Transverse colon (tissue), 4 donors: ENCODE data around the gene RAB6B. TPM values are rescaled to one million over a fixed set of nuclear protein-coding genes. Genes with fewer than 3 reads are reported as not detected.

Experiments used
- DNase-seq: peaks from one replicate; pipeline ENCODE4 v3.0.0-alpha.2; 2019
- H3K27ac ChIP-seq, 4 donors: fragments of 200-600 bp; sonication (generic); 2 replicates each; pipeline ENCODE4 v1.5.1; 2016 to 2018; ENCODE audit warnings: inconsistent platforms in 4 of 4
- H3K27me3 ChIP-seq: fragments of 200-600 bp; sonication (generic); 2 replicates; pipeline ENCODE4 v1.5.1; 2017; ENCODE audit warnings: inconsistent platforms
- H3K36me3 ChIP-seq, 4 donors: fragments of 200-600 bp; sonication (generic); 2 replicates each; pipeline ENCODE4 v1.5.1; 2017 to 2019; ENCODE audit warnings: inconsistent platforms in 4 of 4
- H3K4me1 ChIP-seq, 4 donors: fragments of 200-600 bp; sonication (generic); 2 replicates each; pipeline ENCODE4 v1.5.1; 2017 to 2020; ENCODE audit warnings: inconsistent platforms in 4 of 4
- H3K4me3 ChIP-seq, 4 donors: fragments of 200-600 bp; sonication (generic); 1 replicate in 1 of 4; 2 replicates in 3 of 4; pipeline versions ENCODE4 v1.5.1 to v1.6.1; 2017 to 2019; ENCODE audit warnings: inconsistent platforms in 4 of 4
- H3K9me3 ChIP-seq, 2 donors: fragments of 200-600 bp; sonication (generic); 2 replicates each; pipeline ENCODE4 v1.5.1; 2017 to 2019; ENCODE audit warnings: inconsistent platforms in 2 of 2
- EP300 ChIP-seq: sonication (generic); formaldehyde crosslinking; IDR thresholded peaks from one replicate; pipeline ENCODE4 v1.6.1; 2017; ENCODE audit warnings: antibody characterized with exemption, low read depth
- POLR2A ChIP-seq: fragments of 450-650 bp; IDR thresholded peaks from one replicate; pipeline ENCODE4 v1.6.1; 2016; ENCODE audit warnings: antibody characterized with exemption, mild to moderate bottlenecking, moderate library complexity
- POLR2AphosphoS5 ChIP-seq, 3 donors: sonication (generic); formaldehyde crosslinking; IDR thresholded peaks; one replicate each; pipeline ENCODE4 v1.6.1; 2016; ENCODE audit warnings: antibody characterized with exemption in 3 of 3
- WGBS, 2 donors: methylation state at CpG; one replicate each; pipeline ENCODE4 v1.1.5; 2018; ENCODE audit warnings: low coverage in 1 of 2; 5-methylcytosine and 5-hydroxymethylcytosine counted together
- in situ Hi-C, 4 donors: fragments of 200-750 bp; cut with MboI; loops; one replicate each; pipeline versions ENCODE4 v1.15.0 to v1.15.1; 2017; ENCODE audit warnings: low sequenced_read_pairs in 3 of 4, low pct_ligation_motif_present in 1 of 4, low pct_unique_long_range_greater_than_20kb in 1 of 4
- intact Hi-C: fragments of 100-400 bp; cut with DNase I; formaldehyde crosslinking; loops from one replicate; pipeline ENCODE4 v1.15.1; 2023; ENCODE audit warnings: low total_unique reads
- total RNA-seq, 4 donors: library from RNA; depleted of rRNA; stranded (reverse); fragments of >200 nt; gene quantifications; one replicate each; pipeline ENCODE4 v1.1.0, GENCODE V29; 2016
- TF ChIP-seq, protein P1 (sequence below), 5 experiments: fragments of 200-600 bp in 3 of 5; fragments of 450-650 bp in 2 of 5; sonication (generic) in 3 of 5; IDR thresholded peaks; 1 replicate in 2 of 5; 2 replicates in 3 of 5; pipeline ENCODE4 v1.5.1; 2016 to 2017; ENCODE audit warnings: antibody characterized with exemption in 5 of 5, inconsistent platforms in 3 of 5, mild to moderate bottlenecking in 2 of 5, moderate library complexity in 1 of 5

RAB6B gene
- total RNA-seq, 4 donors from 2014 or later, result 1.2 to 4.8 (median 2.2) TPM

GRCh38 chr3:133820889-133821675, 74.6 kb downstream of the RAB6B start:
- in situ Hi-C loops, result loop anchor here in 2 of 4 donors (10.0 kb wide), 1 partner anchor 104 kb away; no protein-coding TSS in a partner anchor
- no peak overlapping the region for H3K27ac ChIP-seq
- no peaks in the 10 kb centered on the region for H3K9me3 ChIP-seq
- peaks cover 0 to 33% (median 16%) of the 10 kb centered on the region in 4 donors for H3K36me3 ChIP-seq
- WGBS, 2 donors, result 83 to 95% methylated on average over 1 to 3 of the region's 3 CpGs
- H3K4me1 ChIP-seq, result no peaks in the 10 kb centered on the region
- intact Hi-C loops, result loop anchor here (5.0 kb wide), 1 partner anchor 106 kb away; no protein-coding TSS in a partner anchor
- DNase-seq, result no peak
- H3K4me3 ChIP-seq, result no peak overlapping the region
- H3K27me3 ChIP-seq, result no peaks in the 10 kb centered on the region
- TF ChIP-seq POLR2AphosphoS5 (IDR thresholded peaks at IDR 0.05) (no peak), POLR2A (no peak), EP300 (no peak)

- intact Hi-C loops, result loop anchor here (5.0 kb wide), 1 partner anchor 107 kb away; no protein-coding TSS in a partner anchor
- WGBS, 2 donors, result 95% methylated on average over 2 to 4 of the region's 4 CpGs
- no peaks in the 10 kb centered on the region for H3K4me1 ChIP-seq
- no peak overlapping the region for H3K27ac ChIP-seq
- no peak for DNase-seq
- H3K36me3 ChIP-seq, result peaks cover 0 to 41% (median 20%) of the 10 kb centered on the region in 4 donors
- H3K4me3 ChIP-seq, result no peak overlapping the region
- in situ Hi-C loops, result loop anchor here in 2 of 4 donors (10.0 kb wide), 1 partner anchor 105 kb away; no protein-coding TSS in a partner anchor
- TF ChIP-seq POLR2A (no peak), POLR2AphosphoS5 (IDR thresholded peaks at IDR 0.05) (no peak), EP300 (no peak)
- TF ChIP-seq, protein P1, sequence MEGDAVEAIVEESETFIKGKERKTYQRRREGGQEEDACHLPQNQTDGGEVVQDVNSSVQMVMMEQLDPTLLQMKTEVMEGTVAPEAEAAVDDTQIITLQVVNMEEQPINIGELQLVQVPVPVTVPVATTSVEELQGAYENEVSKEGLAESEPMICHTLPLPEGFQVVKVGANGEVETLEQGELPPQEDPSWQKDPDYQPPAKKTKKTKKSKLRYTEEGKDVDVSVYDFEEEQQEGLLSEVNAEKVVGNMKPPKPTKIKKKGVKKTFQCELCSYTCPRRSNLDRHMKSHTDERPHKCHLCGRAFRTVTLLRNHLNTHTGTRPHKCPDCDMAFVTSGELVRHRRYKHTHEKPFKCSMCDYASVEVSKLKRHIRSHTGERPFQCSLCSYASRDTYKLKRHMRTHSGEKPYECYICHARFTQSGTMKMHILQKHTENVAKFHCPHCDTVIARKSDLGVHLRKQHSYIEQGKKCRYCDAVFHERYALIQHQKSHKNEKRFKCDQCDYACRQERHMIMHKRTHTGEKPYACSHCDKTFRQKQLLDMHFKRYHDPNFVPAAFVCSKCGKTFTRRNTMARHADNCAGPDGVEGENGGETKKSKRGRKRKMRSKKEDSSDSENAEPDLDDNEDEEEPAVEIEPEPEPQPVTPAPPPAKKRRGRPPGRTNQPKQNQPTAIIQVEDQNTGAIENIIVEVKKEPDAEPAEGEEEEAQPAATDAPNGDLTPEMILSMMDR (IDR thresholded peaks at IDR 0.05), result no peak
- H3K27me3 ChIP-seq, result no peaks in the 10 kb centered on the region
- no peaks in the 10 kb centered on the region for H3K9me3 ChIP-seq
Measured at GRCh38 chr3:133820129-133820528, 75.6 kb downstream of the RAB6B start.

DNA sequence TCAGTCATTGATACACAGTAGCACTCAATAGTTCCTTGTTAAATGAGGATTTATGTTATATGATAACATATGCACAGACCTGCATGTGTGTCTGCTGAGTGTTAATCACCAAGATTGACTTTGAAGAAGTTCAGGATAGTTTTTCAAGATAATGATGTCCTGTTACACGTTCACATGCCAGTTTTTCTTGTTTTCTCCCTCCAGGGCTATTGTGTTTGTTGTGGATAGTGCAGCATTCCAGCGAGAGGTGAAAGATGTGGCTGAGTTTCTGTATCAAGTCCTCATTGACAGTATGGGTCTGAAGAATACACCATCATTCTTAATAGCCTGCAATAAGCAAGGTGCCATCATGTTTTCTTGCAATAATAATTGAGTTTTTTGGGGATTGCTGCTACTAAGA, 80.3 kb downstream of the RAB6B start:
- peaks cover 0 to 49% (median 18%) of the 10 kb centered on the region in 4 donors for H3K36me3 ChIP-seq
- TF ChIP-seq EP300 (no peak), POLR2AphosphoS5 (IDR thresholded peaks at IDR 0.05) (no peak), POLR2A (no peak)
- TF ChIP-seq, protein P1 (IDR thresholded peaks at IDR 0.05), result no peak
- no peak overlapping the region for H3K4me3 ChIP-seq
- no peaks in the 10 kb centered on the region for H3K9me3 ChIP-seq
- no peak overlapping the region for H3K27ac ChIP-seq
- intact Hi-C loops (no loop called here), in situ Hi-C loops (no loop called here)
- DNase-seq, result no peak
- H3K27me3 ChIP-seq, result no peaks in the 10 kb centered on the region
- 74 to 90% methylated on average over 2 of the region's 2 CpGs for WGBS, 2 donors
- no peaks in the 10 kb centered on the region for H3K4me1 ChIP-seq

- TF ChIP-seq EP300, result no peak
- TF ChIP-seq POLR2A, result no peak
- TF ChIP-seq, protein P1 (IDR thresholded peaks at IDR 0.05), result no peak
- TF ChIP-seq POLR2AphosphoS5 (IDR thresholded peaks at IDR 0.05), result no peak
- Histone ChIP-seq H3K4me3 (no peak overlapping the region), H3K4me1 (no peaks in the 10 kb centered on the region), H3K27me3 (no peaks in the 10 kb centered on the region), H3K9me3 (no peaks in the 10 kb centered on the region), H3K36me3 (peaks cover 0 to 39% (median 18%) of the 10 kb centered on the region in 4 donors), H3K27ac (no peak overlapping the region)
- WGBS, 2 donors, result 60 to 85% methylated on average over 1 of the region's 1 CpG
- no peak for DNase-seq
- intact Hi-C loops (no loop called here), in situ Hi-C loops (no loop called here)
Measured at GRCh38 chr3:133812872-133813271, 82.8 kb downstream of the RAB6B start.
